ENCODE measurements around the gene SDHB.

GRCh38 chr1:17039522-17039921 lies 14.3 kb downstream of the SDHB start:
- no peak for TF ChIP-seq POLR2AphosphoS5 (IDR thresholded peaks at IDR 0.05; ENCODE audit: control insufficient read depth, insufficient read depth, low read depth, low read length)
- no peak for TF ChIP-seq YY1 (IDR thresholded peaks at IDR 0.05; ENCODE audit: borderline replicate concordance in 1 of 3, control insufficient read depth in 1 of 3, extremely low read depth in 1 of 3, insufficient read depth in 3 of 3, insufficient read length in 1 of 3, insufficient replicate concordance in 2 of 3, low read depth in 1 of 3, low read length in 2 of 3)
- TF ChIP-seq OTX1 (CRISPR knock-in tag; IDR thresholded peaks at IDR 0.05) = no peak
- no peak for TF ChIP-seq ZNF699 (CRISPR knock-in tag; IDR thresholded peaks at IDR 0.05; ENCODE audit: insufficient replicate concordance)
- TF ChIP-seq NFYB (IDR thresholded peaks at IDR 0.05; ENCODE audit: extremely low read depth, insufficient read length) = no peak
- TF ChIP-seq MAFK (IDR thresholded peaks at IDR 0.05; ENCODE audit: low read length) = no peak
- TF ChIP-seq EP300 (IDR thresholded peaks at IDR 0.05; ENCODE audit: low read length) = no peak
- TF ChIP-seq ZNF217 (CRISPR knock-in tag; IDR thresholded peaks at IDR 0.05) = no peak
- no peak for TF ChIP-seq EZH2 (IDR thresholded peaks at IDR 0.05; ENCODE audit: borderline replicate concordance, low read depth, low read length)
- TF ChIP-seq EGR1 (conservative IDR thresholded peaks at IDR 0.05) = no peak
- no peak for TF ChIP-seq ZNF143 (CRISPR knock-in tag; IDR thresholded peaks at IDR 0.05)
- no peak for TF ChIP-seq KDM5B (IDR thresholded peaks at IDR 0.05; ENCODE audit: insufficient replicate concordance, low read depth, low read length)
- no peak for TF ChIP-seq CTCF (IDR thresholded peaks at IDR 0.05 in 2 of 3, conservative IDR thresholded peaks at IDR 0.05 in 1 of 3; ENCODE audit: insufficient read depth in 2 of 3, low read depth in 1 of 3, low read length in 3 of 3)
